ENCODE results near the gene ORM2.
A peak's percentile ranks its signal among the peaks of the same experiment; 100 is the strongest.

ORM2 gene

GRCh38 chr9:114348261-114348905 lies 18.7 kb downstream of the ORM2 start:
- Histone ChIP-seq H3K4me1 (ENCODE audit: control insufficient read depth, insufficient read depth, low read length, poor library complexity, severe bottlenecking) (peaks cover 14% of the 10 kb centered on the region), H3K9me3 (ENCODE audit: control insufficient read depth, low read length) (no peaks in the 10 kb centered on the region), H3K36me3 (ENCODE audit: control insufficient read depth, insufficient read depth, low read length) (peaks cover 93% of the 10 kb centered on the region), H3K27me3 (replicated peaks; ENCODE audit: control insufficient read depth, insufficient read depth, low read length, poor library complexity, severe bottlenecking) (no peaks in the 10 kb centered on the region), H3K4me3 (ENCODE audit: insufficient read depth, low read depth, low read length, poor library complexity, severe bottlenecking) (no peak overlapping the region), H3K27ac (ENCODE audit: insufficient read depth, low read length, poor library complexity, severe bottlenecking) (peak overlapping the region; percentile 68)
- no peak for DNase-seq

- peak; percentile 32 to 54 (median 36) for DNase-seq
- no peak overlapping the region for H3K4me3 ChIP-seq (ENCODE audit: insufficient read depth, low read depth, low read length, poor library complexity, severe bottlenecking)
- H3K36me3 ChIP-seq (ENCODE audit: control insufficient read depth, insufficient read depth, low read length): peaks cover 93% of the 10 kb centered on the region
- no peaks in the 10 kb centered on the region for H3K9me3 ChIP-seq (ENCODE audit: control insufficient read depth, low read length)
- H3K4me1 ChIP-seq (ENCODE audit: control insufficient read depth, insufficient read depth, low read length, poor library complexity, severe bottlenecking): peaks cover 14% of the 10 kb centered on the region
- peak overlapping the region; percentile 68 for H3K27ac ChIP-seq (ENCODE audit: insufficient read depth, low read length, poor library complexity, severe bottlenecking)
- H3K27me3 ChIP-seq (replicated peaks; ENCODE audit: control insufficient read depth, insufficient read depth, low read length, poor library complexity, severe bottlenecking): no peaks in the 10 kb centered on the region
Observed at GRCh38 chr9:114348906-114349482, 19.3 kb downstream of the ORM2 start.

GRCh38 chr9:114349713-114350480 lies 20.2 kb downstream of the ORM2 start:
- H3K27me3 ChIP-seq (replicated peaks; ENCODE audit: control insufficient read depth, insufficient read depth, low read length, poor library complexity, severe bottlenecking): no peaks in the 10 kb centered on the region
- no peak for DNase-seq
- no peaks in the 10 kb centered on the region for H3K9me3 ChIP-seq (ENCODE audit: control insufficient read depth, low read length)
- H3K27ac ChIP-seq (ENCODE audit: insufficient read depth, low read length, poor library complexity, severe bottlenecking): peak overlapping the region; percentile 68
- peaks cover 87% of the 10 kb centered on the region for H3K36me3 ChIP-seq (ENCODE audit: control insufficient read depth, insufficient read depth, low read length)
- peaks cover 14% of the 10 kb centered on the region for H3K4me1 ChIP-seq (ENCODE audit: control insufficient read depth, insufficient read depth, low read length, poor library complexity, severe bottlenecking)
- no peak overlapping the region for H3K4me3 ChIP-seq (ENCODE audit: insufficient read depth, low read depth, low read length, poor library complexity, severe bottlenecking)

GRCh38 chr9:114350636-114351401 lies 21.1 kb downstream of the ORM2 start:
- Histone ChIP-seq H3K36me3 (ENCODE audit: control insufficient read depth, insufficient read depth, low read length) (peaks cover 86% of the 10 kb centered on the region), H3K27me3 (replicated peaks; ENCODE audit: control insufficient read depth, insufficient read depth, low read length, poor library complexity, severe bottlenecking) (no peaks in the 10 kb centered on the region), H3K4me1 (ENCODE audit: control insufficient read depth, insufficient read depth, low read length, poor library complexity, severe bottlenecking) (peaks cover 14% of the 10 kb centered on the region), H3K27ac (ENCODE audit: insufficient read depth, low read length, poor library complexity, severe bottlenecking) (peak overlapping the region; percentile 44), H3K9me3 (ENCODE audit: control insufficient read depth, low read length) (no peaks in the 10 kb centered on the region), H3K4me3 (ENCODE audit: insufficient read depth, low read depth, low read length, poor library complexity, severe bottlenecking) (no peak overlapping the region)
- no peak for DNase-seq

- Histone ChIP-seq H3K4me3 (ENCODE audit: insufficient read depth, low read depth, low read length, poor library complexity, severe bottlenecking) (no peak overlapping the region), H3K4me1 (ENCODE audit: control insufficient read depth, insufficient read depth, low read length, poor library complexity, severe bottlenecking) (peaks cover 14% of the 10 kb centered on the region), H3K27me3 (replicated peaks; ENCODE audit: control insufficient read depth, insufficient read depth, low read length, poor library complexity, severe bottlenecking) (no peaks in the 10 kb centered on the region), H3K27ac (ENCODE audit: insufficient read depth, low read length, poor library complexity, severe bottlenecking) (no peak overlapping the region), H3K9me3 (ENCODE audit: control insufficient read depth, low read length) (no peaks in the 10 kb centered on the region), H3K36me3 (ENCODE audit: control insufficient read depth, insufficient read depth, low read length) (peaks cover 86% of the 10 kb centered on the region)
- DNase-seq: no peak
Observed at GRCh38 chr9:114351932-114352331, 22.3 kb downstream of the ORM2 start.

- peaks cover 7% of the 10 kb centered on the region for H3K4me1 ChIP-seq (ENCODE audit: control insufficient read depth, insufficient read depth, low read length, poor library complexity, severe bottlenecking)
- no peak overlapping the region for H3K27ac ChIP-seq (ENCODE audit: insufficient read depth, low read length, poor library complexity, severe bottlenecking)
- H3K27me3 ChIP-seq (replicated peaks; ENCODE audit: control insufficient read depth, insufficient read depth, low read length, poor library complexity, severe bottlenecking): no peaks in the 10 kb centered on the region
- H3K36me3 ChIP-seq (ENCODE audit: control insufficient read depth, insufficient read depth, low read length): peaks cover 86% of the 10 kb centered on the region
- no peaks in the 10 kb centered on the region for H3K9me3 ChIP-seq (ENCODE audit: control insufficient read depth, low read length)
- no peak for DNase-seq
- no peak overlapping the region for H3K4me3 ChIP-seq (ENCODE audit: insufficient read depth, low read depth, low read length, poor library complexity, severe bottlenecking)
Observed at GRCh38 chr9:114355821-114356220, 26.2 kb downstream of the ORM2 start.

- Histone ChIP-seq H3K36me3 (ENCODE audit: control insufficient read depth, insufficient read depth, low read length) (peaks cover 87% of the 10 kb centered on the region), H3K4me3 (ENCODE audit: insufficient read depth, low read depth, low read length, poor library complexity, severe bottlenecking) (no peak overlapping the region), H3K27ac (ENCODE audit: insufficient read depth, low read length, poor library complexity, severe bottlenecking) (no peak overlapping the region)
Observed at GRCh38 chr9:114356792-114357191, 27.1 kb downstream of the ORM2 start.

GRCh38 chr9:114357360-114357759 lies 27.7 kb downstream of the ORM2 start:
- H3K27me3 ChIP-seq (replicated peaks; ENCODE audit: control insufficient read depth, insufficient read depth, low read length, poor library complexity, severe bottlenecking): no peaks in the 10 kb centered on the region
- no peak overlapping the region for H3K27ac ChIP-seq (ENCODE audit: insufficient read depth, low read length, poor library complexity, severe bottlenecking)
- H3K36me3 ChIP-seq (ENCODE audit: control insufficient read depth, insufficient read depth, low read length): peaks cover 90% of the 10 kb centered on the region
- H3K9me3 ChIP-seq (ENCODE audit: control insufficient read depth, low read length): no peaks in the 10 kb centered on the region
- H3K4me3 ChIP-seq (ENCODE audit: insufficient read depth, low read depth, low read length, poor library complexity, severe bottlenecking): no peak overlapping the region
- DNase-seq: no peak
- peaks cover 6% of the 10 kb centered on the region for H3K4me1 ChIP-seq (ENCODE audit: control insufficient read depth, insufficient read depth, low read length, poor library complexity, severe bottlenecking)

More at GRCh38 chr9:114356792-114357191, 27.1 kb downstream of the ORM2 start:
- no peaks in the 10 kb centered on the region for H3K27me3 ChIP-seq (replicated peaks; ENCODE audit: control insufficient read depth, insufficient read depth, low read length, poor library complexity, severe bottlenecking)
- no peaks in the 10 kb centered on the region for H3K9me3 ChIP-seq (ENCODE audit: control insufficient read depth, low read length)
- peaks cover 8% of the 10 kb centered on the region for H3K4me1 ChIP-seq (ENCODE audit: control insufficient read depth, insufficient read depth, low read length, poor library complexity, severe bottlenecking)
- no peak for DNase-seq

- Histone ChIP-seq H3K4me1 (ENCODE audit: control insufficient read depth, insufficient read depth, low read length, poor library complexity, severe bottlenecking) (peaks cover 10% of the 10 kb centered on the region), H3K27ac (ENCODE audit: insufficient read depth, low read length, poor library complexity, severe bottlenecking) (no peak overlapping the region), H3K27me3 (replicated peaks; ENCODE audit: control insufficient read depth, insufficient read depth, low read length, poor library complexity, severe bottlenecking) (no peaks in the 10 kb centered on the region), H3K36me3 (ENCODE audit: control insufficient read depth, insufficient read depth, low read length) (peaks cover 90% of the 10 kb centered on the region), H3K4me3 (ENCODE audit: insufficient read depth, low read depth, low read length, poor library complexity, severe bottlenecking) (no peak overlapping the region), H3K9me3 (ENCODE audit: control insufficient read depth, low read length) (no peaks in the 10 kb centered on the region)
- DNase-seq: no peak
Observed at GRCh38 chr9:114357911-114358328, 28.3 kb downstream of the ORM2 start.
